GM11168 (cell line): ENCODE results near the gene TRAK2.
"Not testable (repeated sequence)": the region's sequence is repeated elsewhere in the genome, so short reads cannot be mapped to it uniquely, and the experiment has no call there.

Experiments used
- in situ Hi-C: fragments of 300-500 bp; cut with MboI; formaldehyde crosslinking; loops from one replicate; pipeline ENCODE4 v1.12.0; 2022; ENCODE audit warnings: low sequenced_read_pairs; ENCODE audit not compliant: unreplicated experiment

TRAK2 gene

DNA sequence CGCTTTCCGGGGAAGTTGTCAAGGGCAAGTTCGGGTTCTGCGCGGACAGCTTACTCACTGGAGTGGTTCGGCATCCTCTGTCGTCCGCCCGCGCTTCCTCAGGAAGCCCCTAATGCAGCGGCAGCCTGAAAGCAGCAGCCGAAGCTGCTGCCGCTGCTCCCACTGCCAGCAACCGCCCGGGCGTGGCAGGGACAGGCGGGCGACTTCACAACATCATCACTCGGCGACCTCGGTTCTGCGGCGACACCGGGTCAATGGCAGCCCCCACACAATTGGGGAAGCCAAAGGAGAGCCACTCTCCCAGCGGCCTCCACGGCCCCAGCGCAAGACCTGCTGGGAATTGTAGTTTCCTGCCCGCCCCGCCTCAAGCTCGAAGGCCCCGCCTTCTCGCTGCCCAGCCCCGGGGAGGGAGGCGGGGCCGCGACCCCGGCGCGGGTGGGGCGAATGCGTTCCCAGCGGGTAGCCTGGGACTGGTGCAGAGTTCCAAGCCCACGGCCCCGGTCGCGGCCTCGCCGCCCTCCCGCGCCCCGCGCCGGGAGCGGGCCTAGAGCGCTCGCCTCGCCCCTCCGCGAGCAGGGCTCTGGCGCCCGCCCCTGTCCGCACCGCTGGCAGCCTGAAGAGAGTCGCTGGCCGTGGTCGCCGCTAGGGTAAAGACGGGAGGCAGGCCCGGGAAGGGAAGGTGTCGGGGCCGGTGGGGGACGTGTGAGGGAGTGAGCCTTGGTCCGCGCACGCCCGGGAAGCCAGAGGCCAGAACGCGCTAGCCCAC is at the start of gene TRAK2, which contains the start of gene STRADB:
TRAK2 (minus strand) TSS at position 167 of the 766 bp plus-strand sequence. CDS start 30,951 bp downstream, outside the sequence.
STRADB (plus strand) TSS at position 449 of the 766 bp plus-strand sequence. CDS start 3,101 bp downstream, outside the sequence.
- in situ Hi-C loops = no loop called here

GRCh38 chr2:201500534-201500933 is 49.3 kb upstream of the TRAK2 start:
- in situ Hi-C loops = no loop called here

DNA sequence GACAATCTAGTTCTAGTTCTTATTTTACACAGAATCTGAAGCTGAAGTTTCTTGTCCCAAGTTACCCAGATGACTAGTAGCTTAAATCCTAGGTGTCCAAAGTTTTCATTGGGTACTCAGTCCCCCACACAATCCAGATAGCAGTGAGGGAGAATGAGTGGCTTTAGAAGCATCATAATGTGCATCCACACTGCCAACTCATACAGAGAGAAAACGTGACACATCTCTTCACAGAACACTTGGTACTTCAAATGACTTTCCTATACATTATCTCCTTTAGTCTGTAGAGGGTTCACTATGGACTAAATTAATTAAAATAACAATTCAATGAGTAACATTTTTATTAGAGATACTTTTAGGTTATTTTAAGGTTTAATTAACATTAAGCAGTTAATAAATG is 45.5 kb upstream of the TRAK2 start:
- in situ Hi-C loops = no loop called here

GRCh38 chr2:201490291-201490690 is 39.0 kb upstream of the TRAK2 start:
- in situ Hi-C loops = no loop called here

- in situ Hi-C loops = no loop called here
These were observed 33.5 kb upstream of the TRAK2 start for GRCh38 chr2:201484805-201485204.

- in situ Hi-C loops = not testable (repeated sequence)
These were observed 32.5 kb upstream of the TRAK2 start for GRCh38 chr2:201483758-201484157.

DNA sequence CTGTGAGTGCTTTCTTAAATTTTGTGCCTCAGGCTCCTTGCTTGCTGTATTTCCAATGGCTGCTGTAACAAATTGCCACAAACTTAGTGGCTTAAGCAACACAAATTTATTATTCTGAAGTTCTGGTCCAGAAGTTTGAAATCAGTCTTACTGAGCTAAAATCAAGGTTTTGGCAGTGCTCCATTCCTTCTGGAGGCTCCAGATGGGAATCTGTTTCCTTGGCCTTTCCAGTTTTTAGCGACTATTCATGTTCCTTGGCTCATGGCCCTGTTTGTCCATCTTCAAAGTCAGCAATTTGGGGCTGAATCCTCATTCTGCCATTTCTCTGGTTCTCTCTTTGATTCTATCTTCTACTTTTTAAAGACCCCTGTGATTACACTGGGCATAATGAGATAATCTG is 32.1 kb upstream of the TRAK2 start:
- in situ Hi-C loops = no loop called here

GRCh38 chr2:201482543-201482942 is 31.3 kb upstream of the TRAK2 start:
- in situ Hi-C loops = no loop called here

DNA sequence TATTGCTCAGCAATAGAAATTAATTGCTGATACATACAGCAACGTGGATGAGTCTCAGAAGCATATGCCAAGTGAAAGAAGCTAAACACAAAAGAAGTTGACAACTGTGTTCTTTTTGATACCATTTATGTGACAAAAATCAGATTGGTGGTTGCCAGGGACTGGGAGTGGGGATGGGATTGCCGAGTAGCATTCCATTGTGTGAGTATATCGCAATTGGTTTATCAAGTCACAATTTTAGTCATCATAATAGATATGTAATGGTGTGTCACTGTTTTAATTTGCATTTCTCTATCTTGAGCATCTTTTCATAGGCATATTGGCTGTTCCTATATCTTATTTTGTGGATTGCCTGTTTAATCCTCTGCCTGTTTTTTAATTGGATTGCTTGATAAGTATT is 21.2 kb upstream of the TRAK2 start:
- in situ Hi-C loops = no loop called here

GRCh38 chr2:201471732-201472393 is 20.6 kb upstream of the TRAK2 start:
- in situ Hi-C loops = no loop called here

GRCh38 chr2:201470821-201471731 is 19.8 kb upstream of the TRAK2 start:
- in situ Hi-C loops = no loop called here

DNA sequence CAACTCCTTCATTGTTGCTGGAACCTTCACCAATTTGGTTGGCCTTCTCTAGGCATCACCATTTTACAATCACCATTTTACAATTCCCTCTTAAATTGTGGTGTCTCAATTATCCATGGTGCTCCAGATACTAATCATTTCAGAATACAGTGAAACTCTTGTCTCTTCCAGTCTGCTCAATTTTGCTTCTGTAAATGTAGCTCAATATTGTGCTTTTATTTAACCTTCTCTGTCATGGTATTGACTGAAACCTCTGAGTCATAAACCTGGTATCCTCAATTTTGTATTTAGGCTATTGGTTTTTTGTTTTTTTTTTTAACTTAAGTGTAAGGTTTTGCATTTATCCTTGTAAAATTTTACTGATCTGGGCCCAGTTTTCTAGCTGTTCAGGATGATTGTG is 16.4 kb upstream of the TRAK2 start:
- in situ Hi-C loops = no loop called here

GRCh38 chr2:201466050-201466675 is 14.9 kb upstream of the TRAK2 start:
- in situ Hi-C loops = no loop called here

DNA sequence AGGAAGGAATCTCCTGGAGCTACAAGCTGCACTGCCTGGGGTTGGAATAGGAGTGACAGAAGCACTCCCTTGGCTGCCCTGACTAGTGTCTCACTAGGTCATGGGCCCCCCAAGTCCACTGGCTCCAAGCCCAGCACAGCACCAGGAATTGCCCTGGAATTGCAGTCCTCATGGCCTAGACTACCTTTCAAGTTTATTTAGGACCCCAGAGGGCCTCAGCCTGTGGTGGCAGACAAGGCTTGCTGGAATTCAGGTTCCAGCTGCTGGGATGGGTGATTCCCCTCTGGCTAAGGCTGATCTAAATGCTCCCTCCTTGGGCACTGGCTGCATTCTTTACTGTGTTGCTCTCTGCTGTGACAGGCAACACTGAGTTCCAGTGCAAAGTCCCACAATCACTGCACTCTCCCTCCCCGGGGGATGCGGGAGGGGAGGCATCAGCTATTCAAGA is 14.3 kb upstream of the TRAK2 start:
- in situ Hi-C loops = no loop called here

DNA sequence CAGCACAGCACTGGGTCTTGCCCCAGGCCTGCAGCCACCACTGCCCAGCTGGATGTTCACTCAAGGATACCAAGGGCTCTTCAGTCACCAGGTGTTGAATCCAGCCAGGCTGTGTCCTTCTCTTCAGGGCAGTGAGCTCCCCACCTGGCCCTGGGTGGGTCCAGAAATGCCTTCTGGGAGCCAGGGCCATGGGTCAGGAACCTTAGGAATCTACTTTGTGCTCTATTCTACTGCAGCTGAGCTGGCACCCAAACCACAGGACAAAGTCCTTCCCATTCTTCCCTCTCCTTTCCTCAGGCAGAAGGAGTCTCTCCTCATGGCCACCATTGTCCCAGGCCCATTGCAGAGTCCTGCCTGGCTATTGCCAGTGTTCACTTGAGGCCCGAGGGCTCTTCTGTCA is 13.3 kb upstream of the TRAK2 start:
- in situ Hi-C loops = no loop called here

GRCh38 chr2:201460532-201460931 is 9.3 kb upstream of the TRAK2 start:
- in situ Hi-C loops = no loop called here

DNA sequence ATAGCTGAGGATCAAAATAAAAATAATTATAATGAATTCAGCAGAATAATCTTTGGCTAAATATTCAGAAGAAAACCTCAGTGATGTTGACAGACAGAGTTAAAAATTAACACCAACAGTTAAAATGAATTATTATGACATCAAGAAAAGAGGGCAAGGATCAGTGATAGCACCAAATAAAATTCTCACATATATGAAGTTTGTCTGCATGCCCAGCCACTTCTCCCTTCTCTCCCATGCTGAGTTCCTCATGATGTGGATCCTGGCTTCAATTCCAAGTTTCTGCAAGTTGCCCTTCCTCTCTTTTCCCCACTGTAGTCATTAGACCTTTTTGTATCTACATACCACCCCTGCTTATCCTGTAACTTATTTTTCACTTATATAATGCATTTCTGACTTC is 7.1 kb upstream of the TRAK2 start:
- in situ Hi-C loops = no loop called here

DNA sequence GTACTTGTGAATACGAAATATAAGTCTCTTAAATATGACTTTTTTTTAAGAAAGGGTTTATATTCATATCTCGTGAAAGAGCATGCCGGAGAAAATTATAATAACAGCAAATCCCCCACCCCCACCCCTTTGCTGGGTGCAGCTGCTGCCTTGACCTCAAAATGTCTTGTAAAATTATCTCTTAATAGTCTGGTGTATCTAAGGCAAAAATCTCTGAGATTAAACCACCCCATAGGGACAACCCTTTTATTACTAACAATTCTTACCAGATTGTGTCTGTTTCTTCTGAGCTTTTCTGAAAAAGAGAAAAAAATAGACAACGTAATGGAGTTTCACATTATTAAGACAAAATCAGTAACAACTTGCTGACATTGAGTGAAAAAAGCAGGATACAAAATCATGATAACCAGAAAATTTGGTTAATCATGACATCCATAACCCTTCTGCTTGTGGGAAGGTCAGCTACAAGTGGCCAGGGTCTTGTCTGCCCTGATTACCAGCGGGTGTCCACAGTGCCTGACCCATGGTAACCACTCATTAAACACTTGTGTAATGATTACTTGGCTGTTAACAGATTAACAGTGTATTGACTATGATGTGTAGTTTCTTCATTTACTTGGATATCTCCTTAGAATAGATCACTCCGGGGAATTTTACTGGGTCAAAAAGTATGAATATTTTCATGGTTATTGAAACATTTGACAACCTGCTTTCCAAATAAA is 1.8 kb upstream of the TRAK2 start:
- in situ Hi-C loops = no loop called here

DNA sequence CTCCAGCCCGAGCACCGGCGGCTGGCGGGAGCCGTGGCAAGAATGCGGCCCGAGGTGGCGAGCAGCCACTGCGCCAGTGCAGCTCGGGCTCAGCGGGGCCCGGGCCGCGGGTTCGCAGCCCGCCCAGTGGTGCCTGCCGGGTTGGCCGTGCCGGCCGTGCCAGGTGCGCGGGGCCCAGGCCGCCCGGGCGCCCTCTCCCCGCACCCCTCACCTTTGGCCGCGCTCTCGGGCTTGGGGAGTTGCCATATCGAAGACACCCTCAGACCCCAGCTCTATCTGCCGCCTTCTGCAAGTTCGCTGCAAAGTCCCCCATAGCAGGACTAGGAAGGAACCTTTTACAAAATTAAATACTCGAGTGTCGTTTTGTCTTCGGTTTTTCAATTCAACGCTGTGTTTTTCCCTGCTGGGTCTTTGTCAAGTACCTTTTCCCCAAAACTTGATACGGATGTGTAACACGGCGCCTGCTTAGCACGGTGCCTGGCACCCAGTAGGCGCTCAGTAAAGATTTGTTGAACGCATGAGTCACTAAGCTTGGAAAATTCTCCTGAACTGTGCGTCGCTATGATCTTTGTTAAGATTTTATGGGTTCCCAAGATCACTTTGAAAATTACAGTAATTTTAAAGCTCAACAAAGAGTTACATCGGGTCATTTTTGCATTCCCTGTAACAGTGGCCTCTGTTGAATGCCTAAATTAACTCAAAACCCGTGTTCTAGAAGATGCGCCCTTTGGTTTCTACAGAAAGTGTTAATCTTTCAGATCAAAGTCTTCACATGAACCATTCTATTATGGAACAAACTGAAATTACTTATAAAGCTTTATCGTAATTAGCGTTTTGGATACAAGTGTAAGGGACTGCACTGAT is 1.0 kb upstream of the TRAK2 start:
- in situ Hi-C loops = no loop called here
